BLaER1 (cell line): ENCODE results near the gene SPOUT1.
"Not testable (repeated sequence)": the region's sequence is repeated elsewhere in the genome, so short reads cannot be mapped to it uniquely, and the experiment has no call there.

Experiments
- H3K27ac ChIP-seq: shearing (Covaris generic); formaldehyde crosslinking; 2 replicates; pipeline ENCODE4 v1.8.1; 2022
- H3K27me3 ChIP-seq: shearing (Covaris generic); formaldehyde crosslinking; 2 replicates; pipeline ENCODE4 v1.8.1; 2022
- H3K36me3 ChIP-seq: shearing (Covaris generic); formaldehyde crosslinking; 2 replicates; pipeline ENCODE4 v1.8.1; 2022
- H3K4me1 ChIP-seq: shearing (Covaris generic); formaldehyde crosslinking; 2 replicates; pipeline ENCODE4 v1.8.1; 2022
- H3K4me2 ChIP-seq: shearing (Covaris generic); formaldehyde crosslinking; 2 replicates; pipeline ENCODE4 v1.8.1; 2022
- H3K4me3 ChIP-seq: shearing (Covaris generic); formaldehyde crosslinking; 2 replicates; pipeline ENCODE4 v1.8.1; 2022
- H3K9ac ChIP-seq: shearing (Covaris generic); formaldehyde crosslinking; 2 replicates; pipeline ENCODE4 v1.8.1; 2022
- H3K9me3 ChIP-seq: shearing (Covaris generic); formaldehyde crosslinking; 2 replicates; pipeline ENCODE4 v1.8.1; 2022
- H4K20me1 ChIP-seq: shearing (Covaris generic); formaldehyde crosslinking; 2 replicates; pipeline ENCODE4 v1.8.1; 2022
- Cebpa-rat ChIP-seq: shearing (Covaris generic); IDR thresholded peaks from 2 replicates; pipeline ENCODE4 v1.8.1; 2022

Gene SPOUT1, protein sequence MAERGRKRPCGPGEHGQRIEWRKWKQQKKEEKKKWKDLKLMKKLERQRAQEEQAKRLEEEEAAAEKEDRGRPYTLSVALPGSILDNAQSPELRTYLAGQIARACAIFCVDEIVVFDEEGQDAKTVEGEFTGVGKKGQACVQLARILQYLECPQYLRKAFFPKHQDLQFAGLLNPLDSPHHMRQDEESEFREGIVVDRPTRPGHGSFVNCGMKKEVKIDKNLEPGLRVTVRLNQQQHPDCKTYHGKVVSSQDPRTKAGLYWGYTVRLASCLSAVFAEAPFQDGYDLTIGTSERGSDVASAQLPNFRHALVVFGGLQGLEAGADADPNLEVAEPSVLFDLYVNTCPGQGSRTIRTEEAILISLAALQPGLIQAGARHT

DNA sequence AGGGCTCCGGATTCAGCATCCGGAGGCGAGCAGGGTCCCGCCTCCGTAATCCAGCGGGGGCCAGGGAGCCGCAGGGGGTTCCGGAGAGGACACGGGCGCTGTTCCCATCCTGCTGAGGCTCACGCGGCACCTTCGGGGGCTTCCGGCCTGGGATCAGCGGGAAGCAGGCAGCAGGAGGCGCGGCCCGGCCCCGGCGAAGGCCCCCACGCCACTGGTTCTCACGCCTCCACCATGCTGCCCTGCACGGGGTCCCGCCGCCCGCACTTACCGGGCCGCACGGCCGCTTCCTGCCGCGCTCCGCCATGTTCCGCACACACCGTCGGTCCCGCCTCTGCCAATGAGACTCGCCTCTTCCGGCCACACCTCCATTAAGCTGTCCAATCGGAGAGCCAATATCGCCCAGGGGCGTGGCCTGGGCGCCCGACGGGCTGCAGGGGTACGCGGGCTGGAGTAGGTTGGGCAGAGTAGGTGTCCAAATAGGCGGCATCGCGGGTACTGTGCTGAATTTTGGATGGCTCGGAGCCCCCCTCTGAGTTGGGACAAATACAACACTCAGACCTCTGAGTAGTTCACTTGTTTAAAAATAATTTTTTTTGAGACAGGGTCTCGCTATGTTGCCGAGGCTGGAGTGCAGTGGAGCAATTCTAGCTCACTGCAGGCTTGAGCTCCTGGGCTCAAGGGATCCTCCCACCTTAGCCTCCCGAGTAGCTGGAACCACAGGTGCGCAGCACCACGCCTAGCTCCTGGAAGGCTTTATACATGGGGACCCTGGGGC lies at the start of gene SPOUT1:
SPOUT1 (minus strand) TSS at position 318 of the 775 bp plus-strand sequence; CDS start at position 304, 14 bp downstream.
- Histone ChIP-seq H3K4me3 (peak within 1 kb of the TSS; percentile 85), H3K9me3 (no peaks in the 10 kb centered on the region), H4K20me1 (peaks cover 9% of the 10 kb centered on the region; the same call in 1 of the 2 replicates), H3K9ac (peak within 1 kb of the TSS; percentile 92), H3K27ac (peak within 1 kb of the TSS; percentile 83), H3K36me3 (peaks cover 56% of the 10 kb centered on the region), H3K4me2 (peak within 1 kb of the TSS; percentile 90), H3K4me1 (peaks cover 19% of the 10 kb centered on the region), H3K27me3 (no peaks in the 10 kb centered on the region)
- TF ChIP-seq Cebpa-rat: no peak

DNA sequence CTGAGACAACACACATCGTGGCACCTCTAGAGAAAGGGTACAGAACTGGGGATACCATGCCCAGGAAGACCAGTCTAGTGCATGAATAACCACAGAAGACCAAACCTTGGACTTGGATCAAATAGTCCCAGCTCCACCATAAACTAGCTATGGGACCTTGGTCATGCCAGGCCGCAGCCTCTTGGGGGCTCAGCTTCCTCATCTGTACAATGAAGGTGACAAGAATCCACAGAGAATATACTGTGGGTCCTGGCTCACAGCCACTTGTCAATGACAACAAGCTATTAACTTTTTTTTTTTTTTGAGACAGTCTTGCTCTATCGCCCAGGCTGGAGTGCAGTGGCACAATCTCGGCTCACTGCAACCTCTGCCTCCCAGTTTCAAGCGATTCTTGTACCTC lies 48.3 kb upstream of the SPOUT1 start:
- Histone ChIP-seq H3K27ac (no peak overlapping the region), H3K9ac (no peak overlapping the region), H3K4me3 (no peak overlapping the region), H4K20me1 (peaks cover 8% of the 10 kb centered on the region), H3K27me3 (no peaks in the 10 kb centered on the region), H3K36me3 (no peaks in the 10 kb centered on the region; the same call in 1 of the 2 replicates), H3K4me1 (peaks cover 35% of the 10 kb centered on the region), H3K4me2 (peak overlapping the region; percentile 55), H3K9me3 (no peaks in the 10 kb centered on the region)
- TF ChIP-seq Cebpa-rat: no peak

DNA sequence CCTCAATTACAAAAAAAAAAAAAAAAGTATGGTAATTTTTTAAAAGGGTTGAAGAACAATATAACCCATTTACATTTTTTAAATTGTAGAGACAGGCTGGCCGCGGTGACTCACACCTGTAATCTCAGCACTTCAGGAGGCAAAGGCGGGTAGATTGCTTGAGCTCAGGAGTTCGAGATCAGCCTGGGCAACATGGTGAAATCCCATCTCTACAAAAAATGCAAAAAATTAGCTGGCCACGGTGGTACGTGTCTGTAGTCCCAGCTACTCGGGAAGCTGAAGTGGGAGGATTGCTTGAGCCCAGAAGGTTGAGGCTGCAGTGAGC lies 41.3 kb upstream of the SPOUT1 start:
- H3K27me3 ChIP-seq, H3K9ac ChIP-seq, H3K4me3 ChIP-seq, H3K4me2 ChIP-seq, H4K20me1 ChIP-seq, H3K27ac ChIP-seq, H3K9me3 ChIP-seq: not testable (repeated sequence)
- peaks cover 15% of the 10 kb centered on the region for H3K36me3 ChIP-seq
- peaks cover 23% of the 10 kb centered on the region for H3K4me1 ChIP-seq

DNA sequence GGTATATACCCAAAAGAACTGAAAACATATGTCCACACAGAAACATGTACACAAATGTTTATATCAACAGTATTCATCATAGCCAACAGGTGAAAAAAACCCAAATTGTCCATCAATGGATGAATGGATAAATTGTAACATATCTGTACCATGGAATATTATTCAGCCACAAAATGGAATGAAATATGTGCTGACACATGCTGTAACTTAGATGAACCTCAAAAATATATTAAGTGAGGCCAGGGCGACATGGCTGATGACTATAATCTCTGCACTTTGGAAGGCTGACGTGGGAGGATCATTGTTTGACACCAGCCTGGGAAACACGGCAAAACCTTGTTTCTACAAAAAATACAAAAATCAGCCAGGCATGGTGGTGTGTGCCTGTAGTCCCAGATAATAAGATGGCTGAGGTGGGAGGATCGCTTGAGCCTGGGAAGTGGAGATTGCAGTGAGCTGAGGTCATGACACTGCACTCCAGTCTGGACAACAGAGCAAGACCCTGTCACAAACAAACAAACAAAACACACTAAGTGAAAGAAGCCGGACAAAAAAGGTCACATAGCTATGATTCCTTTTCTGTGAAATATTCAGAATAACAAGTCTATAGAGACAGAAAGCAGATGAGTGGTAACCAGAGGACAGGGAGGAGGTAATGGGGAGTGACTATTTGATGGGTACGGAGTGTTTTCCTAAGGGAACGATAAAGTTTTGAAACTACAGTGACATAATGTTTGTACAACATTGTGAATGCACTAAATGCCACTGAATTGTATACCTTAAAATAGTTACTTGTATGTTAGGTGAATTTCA lies 40.7 kb upstream of the SPOUT1 start:
- peaks cover 15% of the 10 kb centered on the region for H3K36me3 ChIP-seq
- no peaks in the 10 kb centered on the region for H3K27me3 ChIP-seq
- H3K9ac ChIP-seq: no peak overlapping the region
- H3K27ac ChIP-seq: no peak overlapping the region
- H3K4me1 ChIP-seq: peaks cover 23% of the 10 kb centered on the region
- no peaks in the 10 kb centered on the region for H3K9me3 ChIP-seq
- H3K4me3 ChIP-seq: no peak overlapping the region
- H3K4me2 ChIP-seq: no peak overlapping the region
- TF ChIP-seq Cebpa-rat: no peak
- no peaks in the 10 kb centered on the region for H4K20me1 ChIP-seq

DNA sequence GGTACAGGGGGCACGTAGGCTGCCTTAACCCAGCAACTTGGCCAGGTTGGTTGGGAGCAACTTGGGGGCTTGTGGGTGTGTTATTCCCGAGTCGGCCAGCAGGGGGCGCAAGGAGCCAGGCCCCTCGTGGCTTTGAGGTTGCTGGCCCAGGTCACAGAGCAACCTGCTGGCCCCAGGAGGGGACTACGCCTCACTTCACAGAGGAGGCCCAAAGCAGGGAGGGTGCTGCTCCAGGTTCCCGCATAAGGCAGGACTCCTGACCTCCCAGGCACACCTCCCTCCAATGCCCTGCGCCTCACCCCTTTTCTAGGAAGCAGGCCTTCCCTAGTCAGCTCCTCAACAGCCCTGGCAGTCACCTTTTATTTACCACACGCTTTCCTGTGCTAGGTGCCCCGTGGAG lies 34.1 kb upstream of the SPOUT1 start:
- H3K27me3 ChIP-seq: no peaks in the 10 kb centered on the region
- H3K4me1 ChIP-seq: peaks cover 16% of the 10 kb centered on the region
- no peaks in the 10 kb centered on the region for H4K20me1 ChIP-seq
- H3K9ac ChIP-seq: no peak overlapping the region
- H3K36me3 ChIP-seq: 0 out of 2 replicates have a peak, but pooled peaks cover 5% of the 10 kb centered on the region
- H3K4me3 ChIP-seq: no peak overlapping the region
- peak overlapping the region; percentile 36; the same call in 1 of the 2 replicates for H3K4me2 ChIP-seq
- no peaks in the 10 kb centered on the region for H3K9me3 ChIP-seq
- H3K27ac ChIP-seq: no peak overlapping the region
- no peak for TF ChIP-seq Cebpa-rat

DNA sequence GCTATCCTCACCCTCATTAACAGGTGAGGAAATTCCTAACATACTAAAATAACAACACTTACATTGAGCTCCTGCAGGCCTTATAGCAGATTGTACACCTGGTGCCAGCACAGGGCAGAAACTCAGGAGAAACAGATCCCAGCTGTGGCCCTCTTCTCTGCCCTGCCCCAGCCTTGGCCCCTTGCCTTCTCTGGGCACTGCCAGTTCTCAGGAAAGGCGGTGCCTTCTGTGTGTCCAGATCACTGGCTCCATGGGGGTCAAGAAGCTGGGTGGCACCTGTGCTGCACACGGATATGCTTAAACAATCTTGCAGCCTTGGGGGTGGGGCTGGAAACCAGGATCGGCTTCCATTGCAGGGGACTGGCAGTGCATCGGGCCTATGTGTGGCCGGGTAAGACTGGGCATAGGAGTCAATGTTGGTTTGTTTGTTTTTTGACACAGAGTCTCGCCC lies 32.8 kb upstream of the SPOUT1 start:
- no peaks in the 10 kb centered on the region for H4K20me1 ChIP-seq
- H3K27ac ChIP-seq: no peak overlapping the region
- H3K4me1 ChIP-seq: peaks cover 9% of the 10 kb centered on the region; the same call in 1 of the 2 replicates
- H3K4me3 ChIP-seq: no peak overlapping the region
- H3K36me3 ChIP-seq: 0 out of 2 replicates have a peak, but pooled peaks cover 5% of the 10 kb centered on the region
- no peaks in the 10 kb centered on the region for H3K27me3 ChIP-seq
- no peak for TF ChIP-seq Cebpa-rat
- no peak overlapping the region for H3K4me2 ChIP-seq
- no peaks in the 10 kb centered on the region for H3K9me3 ChIP-seq
- H3K9ac ChIP-seq: no peak overlapping the region

DNA sequence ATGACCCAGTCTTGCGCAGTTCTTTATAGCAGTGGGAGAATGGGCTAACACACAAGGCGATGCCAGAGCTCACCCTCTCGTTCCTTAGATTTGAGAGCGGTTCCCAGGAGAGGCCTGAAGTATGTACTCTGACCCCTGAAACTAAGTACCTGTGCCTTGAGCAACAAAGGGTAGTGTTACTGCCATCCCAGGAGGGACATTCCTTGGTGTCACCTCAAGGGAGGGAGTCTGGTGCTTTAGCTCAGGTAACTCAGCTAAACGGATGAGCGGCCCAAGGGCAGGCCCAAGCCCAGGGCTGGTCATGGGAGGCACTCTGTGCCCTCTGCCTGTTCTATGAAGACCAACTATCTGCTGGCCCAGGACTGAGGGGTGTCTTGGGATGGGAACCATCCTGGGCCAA lies 31.9 kb upstream of the SPOUT1 start:
- no peak for TF ChIP-seq Cebpa-rat
- Histone ChIP-seq H3K36me3 (0 out of 2 replicates have a peak, but pooled peaks cover 5% of the 10 kb centered on the region), H3K4me3 (no peak overlapping the region), H3K4me2 (no peak overlapping the region), H3K9ac (no peak overlapping the region), H3K27ac (no peak overlapping the region), H4K20me1 (no peaks in the 10 kb centered on the region), H3K4me1 (peaks cover 4% of the 10 kb centered on the region; the same call in 1 of the 2 replicates), H3K9me3 (no peaks in the 10 kb centered on the region), H3K27me3 (no peaks in the 10 kb centered on the region)

DNA sequence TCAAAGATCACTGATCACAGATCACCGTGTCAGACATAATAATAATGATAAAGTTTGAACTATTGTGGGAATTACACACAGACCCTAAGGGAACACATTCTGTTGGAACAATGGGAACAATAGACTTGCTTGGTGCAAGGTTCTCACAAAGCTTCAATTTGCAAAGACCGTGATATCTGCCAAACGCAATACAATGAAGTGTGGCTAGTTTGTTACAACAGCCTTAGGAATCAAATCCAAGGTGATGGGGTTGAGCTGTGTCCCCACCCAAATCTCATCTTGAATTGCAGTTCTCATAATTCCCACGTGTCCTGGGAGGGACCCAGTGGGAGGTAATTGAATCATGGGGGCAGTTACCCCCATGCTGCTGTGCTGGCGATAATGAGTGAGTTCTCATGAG lies 31.3 kb upstream of the SPOUT1 start:
- TF ChIP-seq Cebpa-rat: no peak
- peaks cover 4% of the 10 kb centered on the region; the same call in 1 of the 2 replicates for H3K4me1 ChIP-seq

DNA sequence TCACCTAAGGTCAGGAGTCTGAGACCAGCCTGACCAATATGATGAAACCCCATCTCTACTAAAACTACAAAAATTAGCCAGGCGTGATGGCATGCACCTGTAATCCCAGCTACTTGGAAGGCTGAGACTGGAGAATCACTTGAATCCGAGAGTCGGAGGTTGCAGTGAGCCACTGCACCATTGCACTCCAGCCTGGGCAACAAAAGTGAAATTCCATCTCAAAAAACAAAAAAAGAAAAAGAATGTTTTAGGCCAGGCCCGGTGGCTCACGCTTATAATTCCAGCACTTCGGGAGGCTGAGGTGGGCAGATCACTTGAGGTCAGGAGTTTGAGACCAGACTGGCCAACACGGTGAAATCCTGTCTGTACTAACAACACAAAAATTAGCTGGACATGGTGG lies 28.9 kb upstream of the SPOUT1 start:
- not testable (repeated sequence) for H4K20me1 ChIP-seq, H3K4me2 ChIP-seq, H3K4me3 ChIP-seq, H3K36me3 ChIP-seq, H3K27me3 ChIP-seq, H3K9me3 ChIP-seq, H3K27ac ChIP-seq, H3K9ac ChIP-seq, H3K4me1 ChIP-seq

More for the DNA sequence above, 31.3 kb upstream of the SPOUT1 start:
- no peaks in the 10 kb centered on the region for H4K20me1 ChIP-seq
- no peak overlapping the region for H3K9ac ChIP-seq
- no peaks in the 10 kb centered on the region for H3K27me3 ChIP-seq
- no peak overlapping the region for H3K4me2 ChIP-seq
- no peak overlapping the region for H3K4me3 ChIP-seq
- 0 out of 2 replicates have a peak, but pooled peaks cover 5% of the 10 kb centered on the region for H3K36me3 ChIP-seq
- no peak overlapping the region for H3K27ac ChIP-seq
- H3K9me3 ChIP-seq: no peaks in the 10 kb centered on the region

DNA sequence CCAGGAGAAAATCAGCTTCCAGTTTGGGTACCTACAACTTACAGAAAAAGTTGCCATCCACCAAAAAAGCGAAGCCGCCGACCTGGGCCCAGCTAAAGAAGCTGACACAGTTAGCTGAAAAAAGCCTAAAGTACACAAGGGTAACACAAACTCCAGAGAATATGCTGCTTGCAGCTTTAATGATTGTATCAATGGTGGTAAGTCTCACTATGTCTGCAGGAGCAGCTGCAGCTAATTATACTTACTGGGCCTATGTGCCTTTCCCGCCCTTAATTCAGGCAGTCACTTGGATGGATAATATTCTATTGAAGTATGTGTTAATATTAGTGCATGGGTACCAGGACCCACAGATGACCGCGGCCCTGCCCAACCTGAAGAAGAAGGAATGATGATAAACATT lies 24.9 kb upstream of the SPOUT1 start:
- H4K20me1 ChIP-seq, H3K4me2 ChIP-seq, H3K27me3 ChIP-seq, H3K4me3 ChIP-seq, H3K36me3 ChIP-seq, H3K27ac ChIP-seq, H3K9ac ChIP-seq, H3K4me1 ChIP-seq: not testable (repeated sequence)
- peaks cover 10% of the 10 kb centered on the region for H3K9me3 ChIP-seq

DNA sequence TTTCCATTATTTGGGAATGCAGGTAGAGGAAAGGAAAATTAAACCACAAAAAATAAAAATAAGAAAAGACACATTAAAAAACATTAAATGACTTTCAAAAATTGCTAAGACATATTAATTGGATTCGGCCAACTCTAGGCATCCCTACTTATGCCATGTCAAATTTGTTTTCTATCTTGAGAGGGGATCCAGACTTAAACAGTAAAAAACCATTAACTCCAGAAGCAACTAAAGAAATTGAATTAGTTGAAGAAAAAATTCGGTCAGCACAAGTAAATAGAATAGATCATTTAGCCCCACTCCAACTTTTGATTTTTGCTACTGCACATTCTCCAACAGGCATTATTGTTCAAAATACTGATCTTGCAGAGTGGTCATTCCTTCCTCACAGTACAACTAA lies 23.1 kb upstream of the SPOUT1 start:
- H3K27ac ChIP-seq, H4K20me1 ChIP-seq, H3K4me1 ChIP-seq, H3K4me2 ChIP-seq, H3K9ac ChIP-seq, H3K27me3 ChIP-seq, H3K36me3 ChIP-seq, H3K4me3 ChIP-seq: not testable (repeated sequence)
- peaks cover 16% of the 10 kb centered on the region for H3K9me3 ChIP-seq

DNA sequence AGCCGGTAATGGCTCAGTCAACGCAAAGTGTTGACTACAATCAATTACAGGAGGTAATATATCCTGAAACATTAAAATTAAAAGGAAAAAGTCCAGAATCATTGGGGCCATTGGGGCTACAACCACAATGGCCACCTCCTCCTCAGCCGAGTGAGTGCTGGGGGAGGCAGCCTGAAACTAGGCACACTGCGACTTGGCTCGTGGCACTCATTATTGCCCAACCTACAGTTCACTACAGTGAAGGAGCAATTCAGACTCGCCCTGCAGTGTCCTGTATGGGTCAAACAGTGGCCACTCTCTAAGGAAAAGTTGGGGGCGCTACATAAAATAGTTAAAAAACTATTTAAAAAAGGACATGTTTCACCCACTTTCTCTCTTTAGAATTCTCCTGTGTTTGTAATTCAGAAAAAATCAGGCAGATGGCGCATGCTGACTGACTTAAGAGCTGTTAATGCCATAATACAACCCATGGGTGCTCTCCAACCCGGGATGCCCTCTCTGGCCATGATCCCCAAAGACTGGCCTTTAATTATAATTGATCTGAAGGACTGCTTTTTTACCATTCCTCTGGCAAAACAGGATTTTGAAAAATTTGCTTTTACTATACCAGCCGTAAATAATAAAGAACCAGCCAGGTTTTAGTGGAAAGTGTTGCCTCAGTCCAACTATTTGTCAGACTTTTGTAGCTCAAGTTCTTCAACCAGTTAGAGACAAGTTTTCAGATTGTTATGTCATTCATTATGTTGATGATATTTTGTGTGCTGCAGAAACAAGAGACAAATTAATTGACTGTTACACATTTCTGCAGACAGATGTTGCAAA lies 22.4 kb upstream of the SPOUT1 start:
- H3K9me3 ChIP-seq: peaks cover 16% of the 10 kb centered on the region

DNA sequence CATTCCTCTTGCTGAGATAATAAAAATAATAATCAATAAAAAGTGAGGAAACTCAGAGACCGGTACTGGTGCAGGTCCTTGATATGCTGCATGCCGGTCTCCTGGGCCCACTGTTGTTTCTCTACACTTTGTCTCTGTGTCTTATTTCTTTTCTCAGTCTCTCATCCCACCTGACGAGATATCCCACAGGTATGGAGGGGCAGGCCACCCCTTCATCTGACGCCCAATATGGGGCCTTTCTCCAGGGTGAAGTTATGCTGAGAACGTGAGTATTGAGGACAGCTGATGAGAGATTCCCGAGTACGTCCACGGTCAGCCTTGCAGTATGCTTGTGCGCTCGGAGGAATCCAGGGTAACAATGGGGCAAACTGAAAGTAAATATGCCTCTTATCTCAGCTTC lies 21.4 kb upstream of the SPOUT1 start:
- H3K27me3 ChIP-seq, H3K4me3 ChIP-seq, H3K9ac ChIP-seq, H3K4me2 ChIP-seq, H3K36me3 ChIP-seq, H3K27ac ChIP-seq: not testable (repeated sequence)
- H4K20me1 ChIP-seq: peaks cover 13% of the 10 kb centered on the region
- peaks cover 16% of the 10 kb centered on the region for H3K9me3 ChIP-seq
- peaks cover 15% of the 10 kb centered on the region for H3K4me1 ChIP-seq

More for the DNA sequence above, 22.4 kb upstream of the SPOUT1 start:
- H3K4me1 ChIP-seq, H3K4me2 ChIP-seq, H3K9ac ChIP-seq, H3K27me3 ChIP-seq, H3K27ac ChIP-seq, H3K36me3 ChIP-seq, H3K4me3 ChIP-seq, H4K20me1 ChIP-seq: not testable (repeated sequence)
